ENCODE measurements around the gene CFAP45. TPM values are rescaled to one million over a fixed set of nuclear protein-coding genes. Genes with fewer than 3 reads are reported as not detected.
"Not testable (repeated sequence)": the region's sequence is repeated elsewhere in the genome, so short reads cannot be mapped to it uniquely, and the experiment has no call there.

CFAP45 gene
- polyA plus RNA-seq, 4 donors: 3.7 to 5.2 (median 4.3) TPM

- no peak for DNase-seq (ENCODE audit: low read depth in 4 of 4, low spot score in 2 of 4)
Measured at GRCh38 chr1:159908031-159908940, 8.3 kb upstream of the CFAP45 start.

GRCh38 chr1:159906960-159907359 lies 7.0 kb upstream of the CFAP45 start:
- DNase-seq (ENCODE audit: low read depth in 4 of 4, low spot score in 2 of 4): no peak

DNA sequence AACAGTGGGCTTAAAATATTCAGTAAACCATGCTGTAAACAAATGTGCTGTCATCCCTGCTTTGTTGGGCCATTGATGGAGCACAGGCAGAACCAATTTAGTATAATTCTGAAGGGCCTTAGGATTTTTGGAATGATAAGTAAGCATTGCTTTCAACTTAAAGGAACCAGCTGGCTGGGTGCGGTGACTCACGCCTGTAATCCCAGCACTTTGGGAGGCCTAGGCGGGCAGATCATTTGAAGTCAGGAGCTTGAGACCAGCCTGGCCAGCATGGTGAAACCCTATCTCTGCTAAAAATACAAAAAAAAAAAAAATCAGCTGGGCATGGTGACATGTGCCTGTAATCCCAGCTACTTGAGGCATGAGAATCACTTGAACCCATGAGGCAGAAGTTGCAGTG lies 4.1 kb upstream of the CFAP45 start:
- not testable (repeated sequence) for DNase-seq (ENCODE audit: low read depth in 4 of 4, low spot score in 2 of 4)

GRCh38 chr1:159902541-159902940 lies 2.6 kb upstream of the CFAP45 start:
- no peak for DNase-seq (ENCODE audit: low read depth in 4 of 4, low spot score in 2 of 4)

DNA sequence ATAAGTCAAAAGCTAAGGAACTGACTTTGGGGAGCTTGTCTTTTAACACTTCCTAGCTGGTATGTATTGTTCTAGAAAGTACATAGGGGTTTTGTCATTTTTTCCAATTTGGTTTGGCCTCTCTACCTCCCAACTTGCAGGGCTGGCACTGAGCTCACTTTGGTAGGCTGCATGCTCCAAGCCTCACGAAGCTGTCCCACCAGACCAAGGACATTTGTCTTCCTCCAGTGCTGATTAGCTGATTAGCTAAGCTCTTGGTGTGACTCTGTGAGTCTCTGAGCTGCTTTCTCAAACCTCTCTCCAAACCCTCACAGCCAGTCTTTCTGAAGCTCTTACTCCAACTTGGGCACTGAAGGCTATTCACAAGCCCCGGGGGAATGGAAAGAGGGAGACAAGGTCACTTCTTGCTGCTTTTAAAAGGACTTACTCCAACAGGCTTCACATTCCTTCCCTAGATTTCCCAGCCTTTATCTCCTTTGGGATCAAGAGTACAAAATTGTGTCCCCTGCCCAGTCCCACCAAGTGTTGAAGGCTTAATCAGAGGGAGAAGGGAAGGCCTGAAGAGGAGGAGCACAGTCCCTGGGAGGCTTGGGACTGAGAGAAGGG lies 893 bp upstream of the CFAP45 start:
- DNase-seq (ENCODE audit: low read depth in 4 of 4, low spot score in 2 of 4): no peak

GRCh38 chr1:159899634-159900033 lies 331 bp downstream of the CFAP45 start:
- DNase-seq (ENCODE audit: low read depth in 4 of 4, low spot score in 2 of 4): not testable (repeated sequence)

DNA sequence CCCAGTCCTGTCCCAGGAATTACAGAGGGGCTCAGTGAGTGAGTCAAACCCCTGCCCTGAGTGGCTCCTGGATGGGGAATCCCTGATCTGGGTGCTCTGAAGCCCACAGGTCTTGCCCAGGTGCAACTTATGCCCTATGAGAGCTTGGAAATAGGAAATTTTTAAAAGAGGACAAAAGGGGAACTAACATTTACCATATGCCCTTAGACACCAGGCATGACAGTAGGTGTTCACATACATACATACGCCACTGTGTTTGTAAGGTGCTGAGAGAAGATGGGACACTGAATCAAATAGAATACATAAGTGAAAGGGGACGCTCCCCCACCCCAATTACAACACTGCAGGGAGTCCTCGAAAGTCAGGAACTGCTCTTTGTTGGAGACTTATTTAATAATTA lies 1.4 kb downstream of the CFAP45 start:
- DNase-seq (ENCODE audit: low read depth in 4 of 4, low spot score in 2 of 4): no peak

- DNase-seq (ENCODE audit: low read depth in 4 of 4, low spot score in 2 of 4): no peak
Measured at GRCh38 chr1:159897962-159898361, 2.0 kb downstream of the CFAP45 start.

- DNase-seq (ENCODE audit: low read depth in 4 of 4, low spot score in 2 of 4): no peak
Measured at GRCh38 chr1:159896546-159896930, 3.4 kb downstream of the CFAP45 start.

DNA sequence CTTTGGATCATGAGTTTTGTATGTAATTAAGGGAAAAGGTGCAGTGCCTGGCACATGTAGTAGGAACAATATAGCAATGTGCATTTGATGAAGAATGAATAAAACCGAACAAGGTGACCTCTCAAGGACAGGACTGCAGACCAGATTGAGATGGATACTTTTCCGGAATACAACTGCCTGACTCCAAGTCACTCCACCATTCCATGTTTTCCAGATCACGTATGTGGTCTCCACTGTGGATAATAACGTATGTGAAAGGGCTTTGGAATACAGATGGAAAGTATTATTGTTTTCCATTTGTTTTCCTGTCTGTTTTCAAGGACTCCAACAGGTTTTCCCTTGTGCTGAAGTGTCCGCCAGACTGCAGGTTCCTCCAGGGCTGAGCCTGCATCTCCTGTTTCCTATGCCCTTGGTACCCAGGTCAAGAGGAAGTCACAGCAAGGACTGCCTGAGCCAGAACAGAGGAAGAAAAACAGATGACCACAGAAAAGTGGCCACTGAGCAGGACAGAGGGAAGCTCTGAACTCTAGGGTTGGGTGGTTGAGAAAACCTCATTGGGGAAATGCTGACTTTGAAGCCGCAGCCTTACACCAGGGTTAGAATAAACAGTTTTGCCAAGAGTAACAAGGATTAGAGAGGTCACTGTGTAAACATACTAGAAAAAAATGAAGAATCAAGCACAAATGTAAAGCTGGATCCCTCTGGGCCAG lies 4.0 kb downstream of the CFAP45 start:
- DNase-seq (ENCODE audit: low read depth in 4 of 4, low spot score in 2 of 4): no peak

GRCh38 chr1:159895286-159895685 lies 4.7 kb downstream of the CFAP45 start:
- no peak for DNase-seq (ENCODE audit: low read depth in 4 of 4, low spot score in 2 of 4)

DNA sequence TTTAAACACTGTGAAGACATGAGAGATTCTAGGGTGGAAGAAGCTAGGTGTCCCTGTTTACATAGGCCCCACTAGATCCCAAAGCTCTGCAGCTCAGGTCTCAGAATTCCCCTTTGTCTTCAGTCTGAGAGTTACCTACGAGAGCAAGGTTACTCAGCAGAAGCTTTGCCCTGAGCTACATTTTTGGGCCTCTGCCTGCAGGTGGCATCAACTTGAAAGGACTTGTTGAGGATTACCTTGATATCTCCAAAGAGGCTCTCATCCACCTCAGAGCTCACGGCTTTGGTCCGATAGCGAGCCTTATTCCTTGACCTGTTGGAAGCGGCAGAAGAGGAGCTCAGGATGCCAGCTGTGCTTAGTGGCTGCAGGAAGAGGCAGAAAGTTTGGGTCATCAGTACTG lies 7.0 kb downstream of the CFAP45 start:
- DNase-seq (ENCODE audit: low read depth in 4 of 4, low spot score in 2 of 4): no peak

DNA sequence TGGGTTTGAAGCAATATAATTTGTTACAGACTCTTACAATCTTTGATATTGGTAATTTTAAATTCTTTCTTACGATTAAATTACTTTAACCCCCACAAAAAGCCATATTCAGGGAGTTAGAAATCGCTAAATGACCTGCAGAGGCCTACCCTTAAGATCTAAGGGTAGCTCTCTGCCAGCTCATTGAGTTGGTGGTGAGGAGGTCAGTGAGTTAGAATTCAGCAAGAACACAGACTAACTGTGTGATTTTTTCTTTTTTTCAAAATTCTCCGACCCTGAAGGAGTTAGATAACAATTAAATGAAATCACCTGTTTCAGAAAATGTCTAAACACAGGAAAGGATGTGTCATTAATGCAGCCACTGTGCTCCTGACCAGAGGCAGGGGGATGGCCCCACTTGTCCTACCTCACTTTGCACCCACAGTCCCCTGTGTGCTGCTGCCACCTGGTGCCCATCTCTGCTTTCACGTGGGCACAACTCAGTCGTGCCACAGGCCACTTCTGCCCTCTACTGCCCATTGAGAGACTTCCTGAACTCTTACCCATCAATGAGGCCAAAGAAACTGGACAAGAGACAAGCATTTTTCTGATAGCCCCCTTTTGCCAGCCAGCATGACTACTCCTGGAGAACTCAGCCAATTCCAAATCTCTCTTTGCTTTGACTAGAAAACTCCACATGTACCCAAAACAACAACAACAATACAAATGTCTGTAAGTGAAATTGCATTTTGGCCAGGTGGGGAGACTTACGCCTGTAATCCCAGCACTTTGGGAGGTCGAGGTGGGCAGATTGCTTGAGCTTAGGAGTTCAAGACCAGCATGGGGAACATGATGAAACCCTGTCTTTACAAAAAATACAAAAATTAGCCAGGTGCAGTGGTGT lies 8.4 kb downstream of the CFAP45 start:
- DNase-seq (ENCODE audit: low read depth in 4 of 4, low spot score in 2 of 4): no peak

GRCh38 chr1:159890390-159890789 lies 9.6 kb downstream of the CFAP45 start:
- no peak for DNase-seq (ENCODE audit: low read depth in 4 of 4, low spot score in 2 of 4)

DNA sequence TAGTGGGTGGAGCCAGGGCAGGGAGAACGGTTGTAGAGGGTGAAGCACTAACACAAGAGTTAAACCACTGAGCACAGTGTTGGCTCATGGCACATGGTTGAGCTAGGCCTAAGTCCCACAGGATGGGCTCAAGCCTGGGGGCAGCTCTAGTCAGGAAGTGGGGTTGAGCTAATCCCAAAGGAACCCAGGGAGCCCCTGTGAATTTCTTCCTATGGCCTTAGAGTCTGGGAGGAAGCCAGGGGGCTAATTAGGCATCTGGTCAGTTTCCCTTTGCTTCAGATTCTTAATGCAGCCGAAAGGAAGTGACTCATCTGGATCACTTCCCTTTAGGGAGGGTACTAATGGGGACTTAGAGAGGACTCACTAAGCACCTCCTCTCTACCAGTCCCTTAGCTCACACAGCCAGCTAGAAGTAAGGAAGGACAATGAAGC lies 10.1 kb downstream of the CFAP45 start:
- DNase-seq (ENCODE audit: low read depth in 4 of 4, low spot score in 2 of 4): no peak

DNA sequence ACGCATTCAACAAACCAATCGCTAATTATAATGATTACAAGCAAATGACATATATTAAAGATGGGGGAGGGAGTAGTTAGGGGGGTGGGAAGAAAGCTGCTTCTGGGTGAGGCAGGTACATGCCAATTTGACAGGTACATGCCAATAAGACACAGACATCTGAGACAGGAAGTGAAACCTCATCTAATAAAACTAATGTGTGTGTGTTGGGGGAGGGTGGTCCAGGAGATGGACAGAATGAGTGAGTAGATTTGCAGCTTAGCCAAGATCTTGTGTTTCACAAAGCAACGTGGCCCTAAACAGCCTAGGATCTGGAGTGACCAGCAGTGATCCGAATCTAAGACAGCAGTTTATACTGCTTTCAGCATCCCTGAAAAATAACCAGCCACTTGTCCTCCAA lies 10.8 kb downstream of the CFAP45 start:
- DNase-seq (ENCODE audit: low read depth in 4 of 4, low spot score in 2 of 4): no peak

DNA sequence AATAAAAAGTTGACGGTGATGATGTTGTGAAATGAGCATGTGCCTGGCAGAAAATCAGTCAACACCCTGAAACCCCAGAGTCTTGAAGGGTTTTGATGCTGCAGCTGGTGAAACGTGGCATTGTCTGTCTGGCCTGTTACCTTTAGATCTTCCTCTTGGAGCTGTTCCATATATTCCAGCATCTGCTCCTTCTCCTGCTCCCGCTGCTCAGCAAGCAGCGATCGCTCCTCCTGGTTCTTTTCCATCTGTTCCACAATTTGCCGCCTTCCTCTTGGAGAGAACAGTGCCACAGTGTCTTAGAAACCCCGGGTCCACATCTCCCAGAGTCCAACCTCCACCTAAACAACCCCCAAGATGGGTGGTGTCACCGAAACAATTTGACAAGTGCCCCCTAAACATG lies 15.7 kb downstream of the CFAP45 start:
- DNase-seq (ENCODE audit: low read depth in 4 of 4, low spot score in 2 of 4): no peak

DNA sequence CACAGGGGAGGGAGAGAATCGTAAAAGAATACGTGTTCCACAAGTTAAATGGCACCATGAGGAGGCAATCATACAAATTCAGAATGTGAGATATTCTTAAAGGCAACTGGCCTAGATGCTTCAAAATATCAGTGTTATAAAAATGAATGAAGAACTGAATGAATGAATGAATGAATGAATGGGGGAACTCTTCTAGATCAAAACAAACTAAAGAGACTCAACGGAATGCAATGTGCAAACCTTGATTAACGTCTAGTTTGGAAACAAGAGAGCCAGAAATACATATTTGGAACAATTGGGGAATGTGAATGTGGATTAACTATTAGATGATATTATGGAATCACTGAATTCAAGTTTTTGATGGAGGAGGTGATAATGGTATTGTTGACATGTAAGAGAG lies 16.8 kb downstream of the CFAP45 start:
- DNase-seq (ENCODE audit: low read depth in 4 of 4, low spot score in 2 of 4): no peak

DNA sequence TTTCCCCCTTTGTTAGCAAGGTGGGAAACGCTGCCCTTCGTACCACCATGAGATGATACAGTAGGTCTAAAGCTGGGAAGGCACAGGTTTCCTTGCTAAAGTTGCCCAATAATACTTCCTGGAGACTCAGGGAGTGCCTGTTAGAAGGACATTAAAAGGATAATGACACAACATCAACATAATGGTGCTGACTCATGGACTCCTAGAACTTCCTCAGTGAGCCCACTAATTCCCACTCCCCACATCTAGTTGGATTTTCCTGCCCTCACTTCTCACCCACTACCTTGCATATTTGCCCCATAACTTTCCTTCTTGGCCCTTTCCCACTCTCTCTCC lies 17.5 kb downstream of the CFAP45 start:
- DNase-seq (ENCODE audit: low read depth in 4 of 4, low spot score in 2 of 4): no peak

DNA sequence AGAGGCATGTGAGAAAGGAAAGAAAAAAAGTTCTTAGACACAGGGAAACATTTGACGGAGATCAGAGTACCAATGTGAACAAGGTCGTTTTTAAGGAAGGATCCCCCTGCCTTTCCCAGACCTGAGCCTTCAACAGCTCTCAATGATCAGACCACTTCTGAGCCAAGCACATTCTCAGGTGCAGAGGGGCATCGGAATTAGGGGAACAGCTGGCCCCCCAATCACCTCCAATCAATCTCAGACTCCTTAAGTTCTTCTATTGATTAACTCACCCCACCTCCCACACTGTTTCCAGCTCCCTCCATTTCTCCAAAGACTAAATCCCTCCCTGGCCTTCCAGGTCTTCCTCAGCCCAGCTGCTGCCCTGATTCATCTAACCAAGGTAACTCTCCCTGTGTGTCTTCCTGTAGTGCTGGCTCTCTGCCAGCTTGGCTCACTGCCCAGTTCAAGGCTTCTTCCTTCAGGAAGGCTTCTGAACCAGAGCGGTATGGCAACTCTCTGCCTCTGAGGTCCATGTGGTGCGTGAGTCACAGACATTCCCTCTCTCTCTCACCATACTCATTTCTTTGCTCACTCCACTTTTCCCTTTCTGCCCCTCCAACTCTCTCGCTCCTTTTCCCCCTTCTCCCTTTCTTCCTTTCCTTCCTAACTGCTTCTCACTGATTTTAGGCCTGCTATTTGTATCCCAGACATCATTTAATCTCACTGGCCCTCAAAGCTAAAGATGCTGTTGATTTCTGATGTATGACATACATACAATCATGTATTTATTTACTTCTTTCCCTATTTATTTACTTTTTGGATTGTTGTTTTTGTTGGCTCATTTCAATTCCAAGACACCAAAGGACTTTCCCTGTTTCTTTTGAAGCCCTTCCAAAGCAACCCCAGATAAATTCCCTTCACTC lies 18.1 kb downstream of the CFAP45 start:
- peak in 1 of 4 donors; percentile 55 for DNase-seq (ENCODE audit: low read depth in 4 of 4, low spot score in 2 of 4)

Measured in left renal cortex interstitium (tissue), 4 donors.